NCI-H128 (cell line): Measurements from ENCODE around the gene TRIM50.
"Not testable (repeated sequence)": the region's sequence is repeated elsewhere in the genome, so short reads cannot be mapped to it uniquely, and the experiment has no call there.

Source experiments
- DNase-seq: peaks from one replicate; lab custom pipeline; 2025; ENCODE audit not compliant: unreplicated experiment; lab: John Stamatoyannopoulos, UW

TRIM50 gene

GRCh38 chr7:73350306-73351068, 22.6 kb upstream of the TRIM50 start:
- DNase-seq, result no peak

DNA sequence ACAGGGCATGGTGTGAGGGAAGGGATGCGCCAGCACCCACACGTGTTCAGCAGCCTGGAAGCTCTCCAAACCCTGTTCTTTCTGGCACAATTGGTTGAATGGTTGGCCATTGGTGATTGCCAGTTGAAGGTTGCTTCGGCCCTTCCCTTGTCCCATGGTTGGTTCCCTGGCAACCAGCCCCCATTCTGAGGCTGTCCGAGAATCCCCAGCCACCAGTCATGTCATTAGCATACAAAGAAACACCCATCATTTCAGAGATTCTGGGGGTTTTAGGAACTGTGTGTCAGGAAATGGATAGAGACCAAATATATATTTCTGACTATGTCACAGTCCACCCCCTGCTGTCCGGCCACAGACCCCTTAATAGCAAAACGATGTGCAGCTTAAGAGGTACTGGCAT, 21.9 kb upstream of the TRIM50 start:
- no peak for DNase-seq

DNA sequence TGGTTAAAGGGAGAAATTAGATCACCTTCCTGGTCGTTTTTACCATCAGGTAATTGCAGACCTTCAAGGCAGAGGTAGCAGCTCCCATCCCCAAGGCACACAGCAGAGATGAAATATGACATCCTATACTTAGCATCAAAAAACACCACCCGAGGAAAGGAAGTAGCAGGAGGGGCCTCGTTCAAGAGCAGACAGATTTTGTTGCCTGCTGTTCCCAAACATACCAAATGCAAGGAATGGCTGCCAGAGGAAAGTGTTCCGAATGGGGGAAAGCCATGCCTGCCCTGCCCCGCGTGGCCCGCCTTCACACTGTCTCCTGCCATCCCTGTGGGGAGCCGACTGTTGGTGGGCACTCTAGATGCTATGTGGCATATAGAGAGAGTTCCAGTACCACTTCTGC, 18.1 kb upstream of the TRIM50 start:
- DNase-seq, result no peak

DNA sequence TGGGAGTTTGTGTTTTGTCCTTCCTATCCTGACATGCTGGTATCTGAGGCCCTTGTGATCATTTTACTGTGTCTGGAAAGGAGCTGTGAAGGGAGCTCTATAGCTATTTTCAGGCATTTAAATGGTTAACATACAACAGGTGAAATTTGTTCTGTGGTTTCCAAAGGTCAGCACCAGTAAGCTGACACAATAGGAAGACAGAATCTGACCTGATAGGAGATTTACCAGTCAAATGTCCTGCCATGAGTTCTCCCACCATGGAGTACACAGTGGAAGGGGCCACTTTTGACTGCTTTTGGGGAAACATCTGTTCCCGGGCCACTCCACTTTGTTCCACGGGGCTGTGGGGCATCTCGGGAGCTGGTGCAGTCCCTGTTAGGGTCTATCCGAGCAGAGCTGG, 17.7 kb upstream of the TRIM50 start:
- no peak for DNase-seq

- no peak for DNase-seq
Measured at GRCh38 chr7:73343671-73344380, 15.9 kb upstream of the TRIM50 start.

DNA sequence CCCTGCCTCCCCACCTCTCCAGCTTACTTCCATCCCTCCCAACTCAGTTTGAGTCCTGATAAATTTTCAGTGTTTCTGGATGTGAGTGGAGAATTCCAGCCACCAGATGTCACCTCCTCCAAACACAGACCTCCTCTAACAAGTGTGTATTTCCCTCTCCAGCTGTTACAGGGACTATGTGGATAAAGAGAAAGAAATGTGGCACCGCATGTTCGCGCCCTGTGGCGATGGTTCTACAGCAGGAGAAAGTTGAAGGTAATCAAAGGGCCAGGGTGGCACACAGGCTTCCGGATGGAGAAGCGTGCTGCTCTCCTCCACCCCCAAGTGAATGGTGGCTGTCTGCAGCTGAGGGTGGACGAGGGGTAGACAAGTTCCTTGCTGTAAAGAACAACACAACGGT, 14.8 kb upstream of the TRIM50 start:
- DNase-seq, result no peak

GRCh38 chr7:73341877-73342276, 14.0 kb upstream of the TRIM50 start:
- no peak for DNase-seq

DNA sequence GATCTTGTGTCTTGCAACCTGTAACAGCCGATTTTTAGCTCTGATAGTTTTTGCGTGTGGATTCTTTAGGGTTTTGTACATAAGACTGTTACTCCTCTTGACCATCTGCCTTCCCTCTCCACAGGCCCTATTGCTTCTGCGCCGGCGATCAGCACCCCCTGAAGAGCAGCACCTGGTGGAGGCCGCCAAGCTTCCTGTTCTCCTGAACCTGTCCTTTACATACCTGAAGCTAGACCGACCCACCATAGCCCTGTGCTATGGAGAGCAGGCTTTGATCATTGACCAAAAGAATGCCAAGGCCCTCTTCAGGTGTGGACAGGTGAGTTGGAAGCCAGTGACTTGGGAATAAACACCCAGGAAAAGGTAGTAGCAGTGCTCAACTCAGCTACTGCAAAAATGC, 12.6 kb upstream of the TRIM50 start:
- DNase-seq, result no peak

GRCh38 chr7:73338321-73338720, 10.4 kb upstream of the TRIM50 start:
- no peak for DNase-seq

GRCh38 chr7:73332447-73332846, 4.6 kb upstream of the TRIM50 start:
- DNase-seq, result no peak

DNA sequence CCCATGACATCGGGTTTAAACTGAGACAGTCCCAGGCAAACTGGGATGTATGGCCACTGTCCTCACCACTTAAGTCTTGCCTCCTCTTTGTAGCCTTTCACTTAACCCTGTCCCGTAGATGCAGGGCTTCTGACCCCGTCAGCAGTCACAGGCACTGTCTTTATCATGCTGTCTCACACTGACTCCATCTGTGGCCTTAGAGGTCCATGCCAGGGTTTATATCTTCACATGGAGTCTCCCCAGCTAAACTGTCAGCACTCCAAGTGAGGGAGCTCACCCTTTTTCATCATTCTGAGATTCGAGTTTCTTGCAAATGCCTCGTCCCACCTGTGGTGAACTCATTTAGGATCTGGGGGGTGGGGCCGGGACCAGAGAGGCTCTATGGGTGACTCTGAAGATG, 2.9 kb upstream of the TRIM50 start:
- no peak for DNase-seq

GRCh38 chr7:73329861-73330581, 2.1 kb upstream of the TRIM50 start:
- DNase-seq, result no peak

DNA sequence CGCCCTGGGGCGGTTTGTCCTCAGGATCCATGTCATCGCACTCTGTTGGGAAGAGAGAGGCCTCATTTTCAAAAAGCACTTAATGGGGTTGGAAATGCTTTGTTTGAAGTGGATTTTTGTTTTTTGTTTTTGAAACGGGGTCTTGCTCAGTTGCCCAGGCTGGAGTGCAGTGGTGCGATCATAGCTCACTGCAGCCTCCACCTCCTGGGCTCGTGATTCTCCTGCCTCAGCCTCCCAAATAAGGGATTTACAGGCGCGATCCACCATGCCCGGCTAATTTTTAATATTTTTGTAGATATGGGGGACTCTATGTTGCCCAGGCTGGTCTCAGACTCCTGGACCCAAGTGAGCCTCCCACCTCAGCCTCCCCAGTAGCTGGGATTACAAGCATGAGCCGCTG, 814 bp upstream of the TRIM50 start:
- no peak for DNase-seq

DNA sequence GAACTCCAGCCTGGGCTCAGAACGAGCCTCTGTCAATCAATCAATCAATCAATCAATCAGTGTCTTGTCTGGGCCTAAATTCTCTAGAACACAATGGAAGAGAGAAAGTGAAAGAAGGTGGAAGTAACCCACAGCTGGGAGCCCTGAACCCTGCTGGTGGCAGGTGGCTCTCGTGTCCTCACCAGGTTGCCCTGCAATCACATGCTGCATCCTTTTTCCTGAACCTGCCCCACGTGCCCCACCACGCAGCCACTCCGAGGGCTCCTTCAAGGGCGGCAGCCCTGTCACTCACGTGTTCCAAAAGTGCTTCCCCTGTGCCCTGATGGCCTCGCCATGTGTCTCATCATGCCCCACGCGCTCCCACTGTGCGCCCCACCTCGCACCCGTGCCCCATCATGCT, 433 bp downstream of the TRIM50 start:
- DNase-seq, result not testable (repeated sequence)

GRCh38 chr7:73325424-73325823, 2.5 kb downstream of the TRIM50 start:
- DNase-seq, result not testable (repeated sequence)

- DNase-seq, result peak; percentile 48
Measured at GRCh38 chr7:73324081-73324845, 3.6 kb downstream of the TRIM50 start.

DNA sequence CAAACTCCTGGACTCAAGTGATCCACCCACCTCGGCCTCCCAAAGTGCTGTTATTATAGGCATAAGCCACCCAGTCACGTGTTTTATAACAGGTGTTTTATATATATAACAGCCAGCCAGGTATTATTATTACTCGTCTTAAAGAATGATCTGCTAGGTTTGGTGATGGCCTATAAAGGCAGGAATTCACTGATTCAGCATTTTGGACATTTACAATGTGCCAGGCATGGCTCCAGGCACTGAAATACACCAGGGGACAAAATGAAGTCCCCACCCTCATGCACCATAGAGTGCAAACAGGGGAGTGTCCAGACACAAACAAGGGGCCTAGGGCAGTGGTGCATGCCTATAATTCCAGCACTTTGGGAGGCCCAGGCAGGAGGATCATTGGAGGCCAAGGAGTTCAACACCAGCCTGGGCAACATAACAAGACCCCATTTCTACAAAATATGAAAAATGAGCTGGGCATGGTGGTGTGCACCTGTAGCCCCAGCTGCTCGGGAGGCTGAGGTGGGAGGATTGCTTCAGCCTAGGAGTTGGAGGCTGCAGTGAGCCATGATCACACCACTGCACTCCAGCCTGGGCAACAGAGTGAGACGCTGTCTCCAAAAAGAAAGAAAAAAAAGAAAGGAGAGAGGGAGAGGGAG, 4.3 kb downstream of the TRIM50 start:
- not testable (repeated sequence) for DNase-seq

GRCh38 chr7:73320009-73320408, 7.9 kb downstream of the TRIM50 start:
- DNase-seq, result not testable (repeated sequence)

- DNase-seq, result not testable (repeated sequence)
Measured at GRCh38 chr7:73319541-73319940, 8.3 kb downstream of the TRIM50 start.

DNA sequence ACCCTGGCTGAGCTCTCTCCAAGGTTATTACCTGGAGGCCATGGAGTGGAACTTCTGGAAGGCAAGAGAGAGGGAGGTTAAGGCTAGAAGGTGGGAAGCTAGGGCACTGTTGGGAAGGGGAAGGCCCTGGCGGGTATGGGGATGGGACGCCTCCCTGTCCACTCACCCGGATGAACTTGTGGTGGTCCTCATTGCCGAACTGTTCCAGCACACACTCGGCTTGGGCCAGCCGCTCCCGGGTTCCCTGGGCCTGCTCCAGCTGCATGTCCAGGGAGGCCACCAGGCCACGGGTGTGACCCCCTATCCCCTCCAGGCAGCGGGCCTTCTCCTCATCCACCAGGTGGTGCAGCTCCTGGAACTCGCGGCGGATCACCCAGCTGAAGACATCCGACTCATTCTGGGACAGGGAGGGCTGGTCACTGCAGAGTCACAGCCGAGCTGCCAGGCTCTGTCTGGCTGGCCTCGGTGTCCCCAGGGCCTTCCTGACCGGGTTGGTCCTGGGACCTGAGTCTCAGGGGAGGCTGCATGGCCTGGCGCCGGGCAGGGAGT, 9.2 kb downstream of the TRIM50 start:
- not testable (repeated sequence) for DNase-seq
